ENCODE data around the gene SLC35D1. TPM values are rescaled to one million over a fixed set of nuclear protein-coding genes. Genes with fewer than 3 reads are reported as not detected.
A peak's percentile ranks its signal among the peaks of the same experiment; 100 is the strongest.

SLC35D1 gene
- total RNA-seq, result 1 to 10 TPM; 8.3 to 8.4 TPM

DNA sequence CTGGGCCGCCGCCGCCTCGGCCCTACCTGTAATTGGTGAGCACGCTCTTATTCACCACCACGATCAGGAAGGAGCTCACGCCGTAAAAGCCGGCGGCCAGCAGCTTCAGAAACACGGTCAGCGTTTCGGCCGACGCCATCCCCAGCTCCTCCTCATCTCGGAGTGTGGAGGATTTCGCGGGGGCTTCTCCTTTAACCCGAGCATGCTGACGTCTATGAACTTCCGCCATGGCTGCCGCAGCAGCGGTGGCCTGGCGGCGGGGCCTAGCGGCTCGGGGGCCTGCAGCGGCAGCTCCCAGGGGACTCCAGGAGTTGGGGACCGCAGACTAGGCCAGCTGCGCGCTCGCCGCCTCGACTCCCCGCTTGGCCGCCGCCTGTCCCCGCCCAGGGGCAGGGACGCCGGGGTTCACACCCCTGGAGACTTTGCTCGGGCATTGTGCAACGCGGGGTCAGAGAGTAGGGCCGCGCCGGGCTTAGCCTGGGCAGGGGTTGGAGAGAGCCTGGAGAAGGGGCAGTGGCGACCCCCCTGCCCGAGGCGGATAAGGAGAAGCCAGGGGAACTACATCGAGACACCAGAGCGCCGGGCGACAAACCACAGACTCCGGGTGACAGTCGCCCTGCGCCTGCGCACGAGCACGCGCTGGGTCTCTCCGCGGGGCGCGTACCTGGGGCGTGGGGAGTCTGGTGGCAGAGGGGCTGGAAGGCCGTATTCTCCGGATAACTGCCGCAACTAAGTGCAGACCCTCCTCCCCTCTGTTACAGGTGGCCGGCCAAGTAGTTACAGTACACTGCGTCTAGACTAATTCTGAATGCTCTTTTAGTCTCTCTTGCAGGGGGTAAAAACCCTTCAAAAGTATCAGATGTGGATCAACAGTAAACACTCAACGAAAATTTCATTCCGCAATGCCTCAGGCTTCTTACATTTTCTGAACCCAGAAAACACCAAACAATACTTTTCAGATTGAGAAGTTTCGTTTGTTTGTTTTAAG, at the start of gene SLC35D1:
Gene SLC35D1, minus strand, starts transcription at position 364 of the 988 bp plus-strand sequence. Its CDS starts 135 bp downstream, at position 229.
- peak; percentile 78 for ATAC-seq
- TF ChIP-seq, protein P1, sequence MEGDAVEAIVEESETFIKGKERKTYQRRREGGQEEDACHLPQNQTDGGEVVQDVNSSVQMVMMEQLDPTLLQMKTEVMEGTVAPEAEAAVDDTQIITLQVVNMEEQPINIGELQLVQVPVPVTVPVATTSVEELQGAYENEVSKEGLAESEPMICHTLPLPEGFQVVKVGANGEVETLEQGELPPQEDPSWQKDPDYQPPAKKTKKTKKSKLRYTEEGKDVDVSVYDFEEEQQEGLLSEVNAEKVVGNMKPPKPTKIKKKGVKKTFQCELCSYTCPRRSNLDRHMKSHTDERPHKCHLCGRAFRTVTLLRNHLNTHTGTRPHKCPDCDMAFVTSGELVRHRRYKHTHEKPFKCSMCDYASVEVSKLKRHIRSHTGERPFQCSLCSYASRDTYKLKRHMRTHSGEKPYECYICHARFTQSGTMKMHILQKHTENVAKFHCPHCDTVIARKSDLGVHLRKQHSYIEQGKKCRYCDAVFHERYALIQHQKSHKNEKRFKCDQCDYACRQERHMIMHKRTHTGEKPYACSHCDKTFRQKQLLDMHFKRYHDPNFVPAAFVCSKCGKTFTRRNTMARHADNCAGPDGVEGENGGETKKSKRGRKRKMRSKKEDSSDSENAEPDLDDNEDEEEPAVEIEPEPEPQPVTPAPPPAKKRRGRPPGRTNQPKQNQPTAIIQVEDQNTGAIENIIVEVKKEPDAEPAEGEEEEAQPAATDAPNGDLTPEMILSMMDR (IDR thresholded peaks at IDR 0.05), result no peak
- CTCF ChIA-PET, result interaction anchor here (1.0 to 1.4 kb wide), 7 partner anchors 73 to 289 kb away, joined by 3 to 7 read pairs (median 5); no protein-coding TSS in a partner anchor
- Mint-ChIP-seq H3K4me1 (ENCODE audit: low read depth) (peaks cover 22% of the 10 kb centered on the region), H3K4me3 (peak within 1 kb of the TSS; percentile 84), H3K9me3 (no peaks in the 10 kb centered on the region), H3K36me3 (ENCODE audit: low read depth) (peaks cover 20% of the 10 kb centered on the region), H3K27me3 (no peaks in the 10 kb centered on the region), H3K27ac (peak within 1 kb of the TSS; percentile 94)
- POLR2A ChIA-PET, result interaction anchor here (0.6 to 1.6 kb wide), 11 partner anchors 16 to 289 kb away, joined by 3 to 7 read pairs (median 3); no protein-coding TSS in a partner anchor
- DNase-seq, result peak; percentile 79
- intact Hi-C loops (cut with micrococcal nuclease), result no loop called here

DNA sequence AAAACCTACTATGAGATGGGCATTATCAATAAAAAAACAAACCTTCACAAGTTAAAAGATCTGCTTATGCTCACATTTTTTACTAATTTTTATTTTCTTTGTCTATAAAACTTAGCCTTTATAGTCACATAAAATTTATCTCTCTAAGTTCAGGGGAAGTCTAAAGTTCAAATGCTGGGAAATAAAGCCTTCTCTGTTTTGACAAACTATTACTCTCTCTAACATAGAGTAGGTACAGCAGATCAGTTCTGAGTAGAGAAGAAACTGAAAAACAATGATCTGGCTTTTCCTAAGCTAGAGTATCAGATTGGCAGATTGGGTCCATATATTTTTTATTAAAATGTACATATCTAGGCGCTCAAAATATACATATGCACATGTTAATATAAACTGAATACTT, 49.6 kb upstream of the SLC35D1 start:
- peaks cover 1% of the 10 kb centered on the region for H3K27me3 Mint-ChIP-seq
- no peaks in the 10 kb centered on the region for H3K36me3 Mint-ChIP-seq (ENCODE audit: low read depth)
- intact Hi-C loops (cut with micrococcal nuclease), result no loop called here
- ChIA-PET CTCF (interaction anchor here (0.6 kb wide), 1 partner anchor 46 kb away, joined by 3 read pairs; no protein-coding TSS in a partner anchor), POLR2A (no interaction called here)
- no peak overlapping the region for H3K27ac Mint-ChIP-seq
- TF ChIP-seq, protein P1 (IDR thresholded peaks at IDR 0.05), result no peak
- ATAC-seq (no peak), DNase-seq (no peak)
- no peak overlapping the region for H3K4me3 Mint-ChIP-seq
- no peaks in the 10 kb centered on the region for H3K9me3 Mint-ChIP-seq
- no peaks in the 10 kb centered on the region for H3K4me1 Mint-ChIP-seq (ENCODE audit: low read depth)

DNA sequence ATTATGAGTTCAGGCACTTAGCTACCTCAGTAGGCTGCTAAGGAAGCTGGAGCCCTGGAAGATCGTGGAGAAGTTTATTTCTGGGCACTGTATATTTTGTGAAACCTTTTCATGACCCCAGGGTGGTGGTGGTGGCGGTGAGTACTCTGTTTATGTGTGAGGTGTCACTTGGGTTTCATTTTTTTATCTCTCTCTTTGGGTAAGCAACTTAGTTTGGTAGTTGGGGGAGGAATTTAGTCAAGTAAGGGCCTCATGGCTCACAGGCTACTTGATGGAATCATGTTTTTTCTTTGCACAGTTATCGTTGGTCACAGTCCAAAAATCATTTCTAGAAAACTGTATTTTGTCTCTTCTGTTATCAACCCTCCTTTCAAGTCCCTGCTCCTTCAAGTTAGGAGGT, 46.9 kb upstream of the SLC35D1 start:
- ChIA-PET POLR2A (no interaction called here), CTCF (no interaction called here)
- Mint-ChIP-seq H3K36me3 (ENCODE audit: low read depth) (no peaks in the 10 kb centered on the region), H3K4me3 (no peak overlapping the region), H3K9me3 (no peaks in the 10 kb centered on the region), H3K27me3 (peaks cover 1% of the 10 kb centered on the region), H3K4me1 (ENCODE audit: low read depth) (no peaks in the 10 kb centered on the region), H3K27ac (no peak overlapping the region)
- TF ChIP-seq, protein P1 (IDR thresholded peaks at IDR 0.05), result no peak
- no peak for ATAC-seq
- DNase-seq, result no peak
- intact Hi-C loops (cut with micrococcal nuclease), result no loop called here

DNA sequence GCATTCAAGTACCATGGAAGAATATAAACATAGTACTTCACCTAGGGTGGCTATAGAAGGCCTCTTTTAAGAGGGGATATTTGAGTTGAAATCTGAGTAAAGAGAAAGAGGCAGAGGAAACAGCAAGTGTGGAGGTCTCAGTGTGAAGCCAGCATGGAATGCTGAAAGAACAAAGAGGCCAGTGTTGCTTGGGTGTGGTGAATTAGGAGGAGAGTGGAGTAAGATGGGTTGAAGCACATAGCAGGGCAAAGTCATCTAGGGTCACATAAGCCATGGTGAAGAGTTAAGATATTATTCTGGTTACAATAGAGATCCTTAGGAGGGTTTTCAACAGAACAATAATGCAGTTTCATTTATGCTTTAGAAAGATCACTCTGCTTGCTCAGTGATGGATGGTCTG, 43.4 kb upstream of the SLC35D1 start:
- DNase-seq, result no peak
- Mint-ChIP-seq H3K27me3 (no peaks in the 10 kb centered on the region), H3K4me3 (no peak overlapping the region), H3K36me3 (ENCODE audit: low read depth) (no peaks in the 10 kb centered on the region), H3K27ac (no peak overlapping the region), H3K9me3 (no peaks in the 10 kb centered on the region), H3K4me1 (ENCODE audit: low read depth) (no peaks in the 10 kb centered on the region)
- TF ChIP-seq, protein P1 (IDR thresholded peaks at IDR 0.05), result no peak
- ChIA-PET POLR2A (no interaction called here), CTCF (no interaction called here)
- intact Hi-C loops (cut with micrococcal nuclease), result no loop called here
- no peak for ATAC-seq

DNA sequence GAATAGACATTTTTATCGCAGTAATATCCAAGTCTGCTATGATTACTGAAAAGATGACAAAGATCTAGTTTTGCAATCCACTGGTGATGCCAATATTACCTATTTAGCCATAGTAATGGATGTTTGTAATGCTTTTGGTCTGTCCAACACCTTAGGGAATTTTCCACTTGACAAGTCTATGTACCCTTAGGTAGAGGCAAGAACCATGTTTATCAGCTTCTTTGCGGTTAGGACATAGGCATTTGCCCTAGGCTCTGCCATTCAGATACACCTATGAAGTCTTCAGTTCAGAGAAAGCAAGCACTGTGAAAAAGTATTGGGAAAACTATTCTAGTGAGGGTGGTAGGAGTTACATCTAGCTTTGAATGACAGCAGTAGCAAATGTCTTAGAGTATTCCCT, 40.2 kb upstream of the SLC35D1 start:
- ChIA-PET POLR2A (interaction anchor here (1.0 kb wide), 1 partner anchor 40 kb away, joined by 3 read pairs; no protein-coding TSS in a partner anchor), CTCF (no interaction called here)
- Mint-ChIP-seq H3K9me3 (peaks cover 4% of the 10 kb centered on the region), H3K36me3 (ENCODE audit: low read depth) (no peaks in the 10 kb centered on the region), H3K4me1 (ENCODE audit: low read depth) (no peaks in the 10 kb centered on the region), H3K27me3 (no peaks in the 10 kb centered on the region), H3K4me3 (no peak overlapping the region), H3K27ac (no peak overlapping the region)
- intact Hi-C loops (cut with micrococcal nuclease), result no loop called here
- TF ChIP-seq, protein P1 (IDR thresholded peaks at IDR 0.05), result no peak
- no peak for DNase-seq
- ATAC-seq, result no peak
